CD4-positive, alpha-beta T cell treated with Interleukin-4 for 1 hour (primary cell): Measurements from ENCODE around the gene NR2F1-AS1.

Source experiments
- DNase-seq, 2 donors: peaks; one replicate each; pipeline ENCODE4 v3.0.0-alpha.2; 2020 to 2022

Gene NR2F1-AS1

DNA sequence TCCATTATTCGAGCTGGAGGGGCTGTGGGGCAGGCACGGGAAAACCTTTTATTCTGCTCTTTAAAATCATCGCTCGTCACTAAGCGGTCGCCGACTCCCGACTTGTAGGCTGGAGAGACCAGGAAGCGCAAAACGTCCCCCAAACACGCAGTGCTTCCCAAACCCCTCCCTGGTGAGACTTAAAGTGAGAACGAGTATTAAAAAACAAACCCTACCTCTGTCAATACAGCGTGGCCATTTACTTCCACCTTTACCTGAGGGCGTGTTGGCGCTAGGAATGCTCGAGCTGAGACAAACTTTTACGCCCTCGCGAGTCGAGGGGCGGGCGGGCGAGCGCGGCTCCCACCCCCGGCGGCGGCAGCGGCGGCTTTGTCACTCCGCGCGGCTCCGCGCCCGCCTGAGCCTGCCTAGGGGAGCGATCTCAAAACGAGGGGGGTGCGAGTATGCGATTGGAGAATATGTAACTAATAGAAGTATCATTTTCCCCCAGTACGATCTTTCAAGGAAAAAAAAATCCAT lies at the start of gene NR2F1-AS1:
Gene NR2F1-AS1 (minus strand): TSS at position 293 of the 519 bp plus-strand sequence.
- no peak for DNase-seq

DNA sequence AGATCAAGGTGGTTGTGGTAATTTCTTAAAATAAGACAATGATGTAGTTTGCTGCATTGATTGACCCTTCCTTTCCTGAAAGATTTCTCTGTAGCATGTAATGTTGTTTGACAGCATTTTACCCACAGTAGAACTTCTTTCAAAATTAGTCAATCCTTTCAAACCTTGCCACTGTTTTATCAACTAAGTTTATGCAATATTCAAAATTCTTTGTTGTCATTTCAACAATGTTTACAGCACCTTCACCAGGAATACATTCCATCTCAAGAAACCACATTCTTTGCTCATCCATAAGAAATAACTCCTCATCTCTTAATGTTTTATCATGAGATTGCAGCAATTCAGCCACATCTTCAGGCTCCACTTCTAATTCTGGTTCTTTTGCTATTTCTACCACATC lies 45.8 kb upstream of the NR2F1-AS1 start:
- no peak for DNase-seq

DNA sequence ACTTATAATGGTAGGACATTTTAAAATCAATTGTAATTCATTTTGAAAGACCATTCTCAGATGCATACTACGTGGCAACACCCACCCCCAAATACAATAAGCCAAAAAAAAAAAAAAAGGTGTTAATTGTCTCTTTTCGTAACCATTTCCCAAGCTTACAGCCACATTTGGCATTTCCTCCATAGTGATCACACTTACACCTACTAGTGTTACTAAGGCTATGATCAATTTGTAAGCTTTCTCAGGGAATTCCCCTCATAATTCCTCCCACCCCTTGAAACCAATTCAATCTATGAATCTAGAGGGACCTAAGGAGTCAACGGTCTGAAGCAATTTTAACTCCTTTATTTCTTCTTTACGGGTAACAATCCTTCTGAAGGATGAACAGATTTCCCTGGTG lies 42.1 kb upstream of the NR2F1-AS1 start:
- DNase-seq = peak in 1 of 2 donors; percentile 34

DNA sequence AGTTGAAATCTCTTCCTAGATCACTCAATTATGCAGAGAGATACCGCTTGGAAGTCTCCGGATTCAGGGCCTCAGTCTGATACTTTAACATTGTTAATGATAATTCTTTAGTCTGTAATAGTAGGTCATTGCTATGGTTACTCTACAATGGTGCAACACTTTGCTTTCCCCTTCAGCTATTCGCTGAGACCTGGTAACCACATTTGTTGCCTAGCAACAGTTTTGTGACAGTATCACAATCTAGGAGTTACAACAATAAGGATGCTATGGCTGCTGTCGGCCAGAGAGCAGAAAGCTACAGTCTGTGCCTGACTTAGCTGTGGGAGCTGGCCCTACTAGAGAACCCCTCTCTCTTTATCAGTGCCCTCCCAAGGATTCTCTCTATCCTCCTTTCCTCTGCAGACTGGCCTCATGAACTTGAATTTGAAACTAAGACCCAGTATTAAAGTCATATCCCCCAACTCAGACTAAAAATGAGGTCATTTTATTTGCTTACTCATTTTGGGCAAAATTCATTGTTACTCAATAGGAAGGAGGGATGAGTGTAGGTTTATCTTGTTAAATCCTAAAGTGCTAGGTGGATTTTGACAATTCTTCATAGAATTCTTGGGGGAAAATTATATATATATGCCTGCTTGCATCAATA lies 41.3 kb upstream of the NR2F1-AS1 start:
- DNase-seq = peak; percentile 66 to 83

DNA sequence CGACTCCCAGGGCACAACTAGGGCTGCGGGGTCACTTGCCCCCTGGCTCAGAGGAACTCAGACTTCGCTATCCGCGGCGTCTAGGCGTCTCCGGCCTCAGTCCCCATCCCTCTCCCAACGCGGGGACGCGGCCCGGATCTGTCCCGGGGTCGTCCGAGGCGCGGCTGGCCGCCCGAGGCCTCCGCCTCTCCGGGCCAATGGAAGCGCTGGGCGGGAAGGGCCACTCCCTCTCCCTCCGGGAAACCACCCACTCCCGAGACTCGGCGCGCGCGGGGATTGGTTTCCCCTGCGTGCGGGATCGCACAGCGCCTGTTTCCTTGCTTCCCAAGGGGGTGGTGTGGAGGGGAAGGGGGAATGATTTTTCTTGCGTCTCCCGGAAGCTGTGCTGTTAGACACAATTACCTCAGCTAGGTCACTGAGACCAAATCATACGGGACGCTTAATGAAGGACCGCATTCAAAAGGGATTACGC lies 40.3 kb upstream of the NR2F1-AS1 start:
- no peak for DNase-seq

DNA sequence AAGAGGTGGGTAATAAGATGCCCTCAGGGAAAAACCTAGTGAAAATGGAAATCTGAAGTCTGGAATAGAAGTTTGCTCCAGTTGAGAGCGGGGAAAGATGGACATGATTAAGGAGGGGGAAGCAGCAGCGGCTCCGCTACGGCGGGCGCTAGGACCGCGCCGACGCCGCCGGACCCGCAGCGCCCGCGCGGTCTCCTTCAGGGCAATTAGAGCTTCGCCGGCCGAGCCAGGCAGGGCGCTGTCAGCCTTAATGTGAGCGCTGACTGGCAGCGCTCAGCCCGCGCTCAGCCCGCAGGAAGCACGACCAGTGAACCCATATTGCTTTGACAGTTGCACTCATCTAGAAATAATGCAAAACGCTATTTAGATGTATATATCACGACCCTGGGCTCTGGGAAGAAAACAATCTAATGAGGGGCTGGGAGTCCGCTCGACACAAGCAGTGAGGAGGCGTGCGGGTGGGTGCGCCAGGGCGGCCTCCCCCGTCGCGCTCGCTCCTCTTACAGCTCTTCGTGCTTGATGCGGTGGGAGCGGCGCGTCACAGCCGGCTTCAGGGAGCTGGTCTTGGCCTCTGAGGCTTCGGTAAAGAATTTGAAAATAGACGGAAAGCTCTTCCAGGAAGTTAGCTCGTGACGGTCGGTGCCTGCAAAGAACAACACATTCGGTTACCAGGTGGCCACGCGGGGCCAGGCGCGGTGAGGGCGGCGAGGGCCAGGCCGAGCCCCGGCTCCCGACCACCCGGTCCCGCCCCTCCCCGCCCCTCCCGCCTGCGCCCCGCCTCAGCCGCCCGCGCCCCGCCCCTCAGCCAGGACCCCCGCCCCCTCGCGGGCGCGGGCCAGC lies 39.7 kb upstream of the NR2F1-AS1 start:
- DNase-seq = peak; percentile 53 to 58

DNA sequence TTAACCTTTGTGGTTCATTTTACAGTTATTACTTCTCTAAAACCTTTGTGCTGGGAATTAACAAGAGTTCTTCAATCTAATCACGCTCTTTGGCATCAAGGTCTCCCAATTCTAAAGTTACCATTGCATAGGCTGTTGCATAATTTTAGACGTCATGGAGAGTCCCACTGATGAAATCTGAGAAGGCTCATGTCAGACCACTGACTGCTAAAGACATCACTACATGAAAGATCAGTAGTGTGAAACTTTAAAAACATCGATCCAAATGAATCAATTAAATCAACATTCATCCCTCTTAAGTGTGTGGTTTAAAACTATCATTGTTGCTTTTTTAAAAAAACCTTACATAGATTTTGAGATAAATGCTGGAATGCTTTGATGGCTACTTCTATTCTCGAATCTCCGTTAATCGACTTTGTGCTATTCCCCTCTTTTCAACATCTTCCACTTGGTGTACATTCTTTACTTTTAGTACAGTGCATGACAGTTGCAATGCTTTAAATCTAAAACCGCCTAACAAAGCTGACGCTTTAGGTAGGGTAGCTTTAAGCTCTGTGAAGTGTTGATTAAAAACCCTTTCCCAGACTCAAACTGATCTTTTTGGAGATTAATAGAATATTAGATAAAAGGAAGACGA lies 35.6 kb upstream of the NR2F1-AS1 start:
- DNase-seq = no peak

DNA sequence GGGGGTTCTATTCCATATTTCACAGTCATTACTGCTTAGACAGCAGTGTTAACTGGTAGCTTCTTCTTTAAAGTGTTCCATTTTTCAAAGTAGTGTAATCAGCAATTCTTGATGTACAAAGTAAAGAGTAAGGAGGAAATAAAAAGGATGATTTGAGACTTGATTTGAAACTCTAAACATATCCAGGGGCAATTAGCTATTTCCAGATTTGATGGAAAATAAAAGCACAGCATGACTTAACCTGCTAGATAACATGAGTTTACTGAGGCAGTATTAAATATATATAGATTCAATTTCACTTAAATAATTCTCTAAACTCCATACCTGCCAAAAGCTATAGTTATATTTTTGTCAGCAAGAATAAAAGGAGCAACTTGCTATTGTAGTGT lies 31.8 kb upstream of the NR2F1-AS1 start:
- no peak for DNase-seq

DNA sequence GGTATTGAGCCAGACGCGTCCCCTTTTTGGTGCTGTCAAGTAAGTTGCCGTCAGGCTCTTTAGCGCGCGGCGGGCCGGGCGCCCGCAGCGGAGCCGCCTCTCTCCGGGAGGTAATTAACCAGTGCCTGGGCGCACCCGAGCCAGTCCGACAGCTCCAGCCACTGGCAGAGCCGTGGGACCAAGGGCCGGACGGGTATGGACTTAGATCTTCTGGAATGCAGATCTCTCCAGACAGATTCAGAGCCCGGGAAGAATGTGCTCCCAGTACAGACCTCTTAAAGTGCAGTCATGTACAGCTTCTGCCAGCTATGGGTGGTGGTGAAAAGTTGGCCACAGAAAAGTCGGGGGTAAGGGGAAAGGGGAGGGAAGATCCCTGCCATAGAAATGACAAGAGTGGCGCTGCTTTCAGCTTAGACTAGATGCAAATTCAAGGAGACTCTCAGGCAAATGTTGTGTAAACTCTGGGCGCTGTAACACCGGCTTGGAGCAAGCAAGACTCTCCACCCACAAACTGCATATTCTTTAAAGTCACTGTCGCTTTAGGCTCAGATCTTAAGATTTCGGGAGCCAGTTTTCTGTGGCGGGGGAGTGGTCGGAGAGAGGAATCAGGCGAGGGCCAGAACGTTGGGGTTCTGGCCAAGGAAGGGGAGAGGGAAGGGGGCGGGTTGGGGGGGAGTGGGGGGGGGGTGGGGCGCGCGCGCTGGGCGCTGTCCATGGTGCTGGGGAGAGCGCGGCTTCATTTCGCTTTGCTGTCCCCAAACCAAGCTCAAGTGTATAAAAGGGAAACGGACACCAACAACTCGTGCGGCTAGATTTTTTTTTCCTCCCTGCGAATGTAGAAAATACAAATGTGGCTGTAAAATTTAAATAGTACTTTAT lies 31.2 kb upstream of the NR2F1-AS1 start:
- no peak for DNase-seq

DNA sequence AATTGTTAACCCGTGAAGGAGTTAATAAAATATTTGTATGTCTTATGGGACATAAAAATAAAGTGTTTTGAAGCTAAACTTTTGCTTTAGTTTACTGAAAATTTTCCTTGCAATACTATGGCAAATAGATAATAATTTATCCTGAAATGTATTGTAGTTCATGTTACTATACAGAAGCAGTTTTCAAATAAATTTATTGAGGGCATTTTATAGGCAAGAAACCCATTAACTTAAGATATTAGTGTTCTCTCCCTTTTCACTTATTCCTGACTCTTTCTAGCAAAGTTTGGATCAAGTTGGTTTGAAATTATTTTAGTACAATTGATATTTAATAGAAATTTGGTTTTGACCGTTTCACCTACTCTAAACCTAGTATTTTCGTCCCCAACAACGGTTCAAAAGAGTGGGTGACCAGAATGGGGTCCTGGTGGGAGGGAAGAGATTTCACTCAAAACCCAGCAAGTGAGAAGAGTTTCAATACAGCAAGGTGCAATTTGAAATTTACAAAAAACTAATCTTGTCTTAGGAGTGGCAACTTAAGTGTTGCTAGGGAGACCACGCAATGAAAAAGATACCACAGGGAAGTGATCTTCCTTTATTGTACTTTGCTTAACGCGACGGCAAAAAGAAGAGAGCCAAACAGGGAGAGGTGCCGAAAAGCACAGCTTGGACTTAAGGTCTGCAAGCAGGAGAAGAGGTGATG lies 30.4 kb upstream of the NR2F1-AS1 start:
- no peak for DNase-seq

DNA sequence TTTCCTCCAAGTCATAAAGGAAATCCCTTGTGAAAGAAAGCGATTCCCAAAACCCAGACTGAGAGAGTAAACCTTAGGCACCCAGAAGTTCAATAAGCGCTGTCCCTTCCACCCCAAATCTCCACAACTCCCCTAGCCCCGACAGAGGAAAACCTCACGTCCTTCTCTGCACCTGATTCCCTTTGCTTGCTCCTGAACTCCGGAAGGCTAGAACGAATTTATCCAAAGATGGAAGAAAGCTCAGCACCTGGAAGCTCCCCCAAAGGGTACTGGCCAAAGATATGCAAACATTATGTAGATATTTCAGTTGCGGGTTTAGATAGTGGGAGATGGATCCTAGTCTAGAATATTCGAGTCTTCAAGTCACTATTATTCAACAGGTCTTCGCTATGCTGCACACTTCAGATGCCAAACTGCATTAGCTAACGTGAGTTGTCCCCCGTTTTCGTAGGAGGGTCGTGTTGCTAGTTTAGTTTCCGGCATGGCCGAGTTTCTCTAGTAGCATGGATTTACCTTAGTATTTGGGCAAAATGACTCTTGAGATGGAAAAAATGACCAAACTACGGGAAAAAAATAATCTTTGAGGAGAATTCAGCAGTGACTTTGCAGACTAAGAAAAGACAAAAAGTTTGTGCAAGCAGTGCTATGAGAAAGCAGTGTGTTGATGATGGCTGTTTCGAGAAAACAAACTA lies 29.7 kb upstream of the NR2F1-AS1 start:
- DNase-seq = no peak

DNA sequence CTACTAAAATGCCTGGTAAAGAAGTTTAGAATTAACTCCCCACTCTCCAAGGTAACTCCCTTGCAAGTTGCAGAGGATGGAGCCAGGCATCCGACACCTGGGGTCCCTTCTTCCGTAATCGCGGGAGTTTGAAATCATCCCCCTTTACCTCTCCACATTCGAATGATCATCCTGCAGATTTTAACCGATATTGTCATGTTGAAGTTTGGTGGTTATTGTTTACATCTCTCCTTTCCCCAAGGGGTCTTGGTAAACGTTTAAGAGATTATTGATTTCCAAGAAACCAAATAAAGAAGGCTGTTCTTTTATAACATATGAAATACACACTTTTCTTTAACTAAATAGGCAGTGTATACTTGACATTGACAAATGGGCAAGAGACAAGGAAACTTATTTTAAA lies 28.7 kb upstream of the NR2F1-AS1 start:
- DNase-seq = no peak

DNA sequence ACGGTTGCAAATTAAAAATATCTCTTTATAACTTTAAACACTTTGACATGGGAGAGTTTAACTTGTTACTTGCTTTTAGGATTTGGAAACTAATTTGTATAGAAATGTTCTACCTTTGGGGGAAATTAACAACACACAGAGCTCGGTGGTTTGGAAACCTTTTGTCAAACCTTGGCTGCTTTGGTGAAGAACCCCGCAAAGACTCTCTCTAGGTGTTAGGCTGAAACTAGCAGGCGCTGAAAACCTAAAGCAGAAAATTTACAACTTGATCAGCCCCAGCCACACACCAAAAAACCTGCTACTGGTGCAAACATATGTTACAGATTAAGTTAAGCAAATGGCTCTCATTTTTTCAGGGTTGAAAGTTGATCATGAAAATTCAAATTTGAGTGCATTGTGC lies 27.8 kb upstream of the NR2F1-AS1 start:
- no peak for DNase-seq

DNA sequence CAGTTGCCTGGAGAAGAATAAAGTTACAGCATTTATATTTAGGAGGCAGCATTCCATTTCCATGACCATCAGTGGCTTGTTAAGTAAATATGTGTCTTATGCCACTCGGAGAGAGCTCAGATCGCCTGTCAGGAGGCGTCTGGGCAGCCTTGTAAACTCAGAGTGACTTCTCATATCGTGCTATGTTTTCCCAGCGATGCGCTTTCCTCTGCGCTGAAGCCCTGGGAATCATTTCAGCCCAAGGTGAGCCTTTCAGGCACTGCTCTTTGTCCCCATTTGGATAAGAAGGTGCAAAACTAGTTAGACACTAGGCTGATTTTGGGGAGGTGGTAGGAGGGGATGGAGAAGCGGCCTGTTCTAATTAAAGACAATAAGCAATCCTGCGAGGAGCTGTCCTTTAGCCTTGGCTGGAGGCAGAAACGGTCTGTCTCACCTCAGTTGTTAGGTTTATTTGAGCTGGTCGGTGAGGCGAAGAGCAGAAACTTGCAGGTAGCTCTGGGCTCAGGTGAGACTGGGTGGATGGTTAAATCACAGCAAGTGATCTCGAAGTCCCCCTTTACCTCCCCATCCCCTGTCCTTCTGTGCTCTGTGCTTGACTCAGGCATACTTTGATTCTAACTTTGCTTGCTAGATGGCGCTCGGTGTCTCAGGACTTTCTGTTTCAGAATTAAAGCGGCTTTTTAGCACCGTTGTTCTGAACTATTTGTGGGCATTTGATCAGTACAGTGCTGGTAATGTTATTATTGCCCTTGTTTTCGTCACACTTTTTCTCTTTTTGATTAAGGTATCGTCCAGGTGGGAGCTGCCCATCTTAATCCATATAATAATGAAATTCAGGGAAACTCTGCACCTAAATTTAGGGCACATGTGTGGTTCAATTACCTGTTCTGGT lies 26.6 kb upstream of the NR2F1-AS1 start:
- peak; percentile 27 to 56 for DNase-seq

DNA sequence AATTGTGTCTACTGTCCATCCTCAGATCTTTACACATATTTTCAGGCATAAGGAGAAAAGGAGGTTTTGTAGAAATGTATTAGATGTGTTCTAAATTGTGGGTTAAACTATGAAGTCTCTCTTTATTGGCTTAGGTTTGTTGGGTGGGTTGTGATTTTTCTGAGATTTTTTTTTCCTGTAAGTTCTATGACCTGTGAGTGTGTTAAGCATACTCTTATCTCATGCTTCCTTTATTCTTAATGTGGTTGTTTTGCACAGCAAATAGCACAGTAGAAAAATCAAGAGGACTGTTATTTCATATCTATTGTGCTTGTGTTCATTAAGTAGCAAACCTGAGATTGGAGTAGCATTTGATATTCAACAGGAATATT lies 25.3 kb upstream of the NR2F1-AS1 start:
- DNase-seq = no peak

DNA sequence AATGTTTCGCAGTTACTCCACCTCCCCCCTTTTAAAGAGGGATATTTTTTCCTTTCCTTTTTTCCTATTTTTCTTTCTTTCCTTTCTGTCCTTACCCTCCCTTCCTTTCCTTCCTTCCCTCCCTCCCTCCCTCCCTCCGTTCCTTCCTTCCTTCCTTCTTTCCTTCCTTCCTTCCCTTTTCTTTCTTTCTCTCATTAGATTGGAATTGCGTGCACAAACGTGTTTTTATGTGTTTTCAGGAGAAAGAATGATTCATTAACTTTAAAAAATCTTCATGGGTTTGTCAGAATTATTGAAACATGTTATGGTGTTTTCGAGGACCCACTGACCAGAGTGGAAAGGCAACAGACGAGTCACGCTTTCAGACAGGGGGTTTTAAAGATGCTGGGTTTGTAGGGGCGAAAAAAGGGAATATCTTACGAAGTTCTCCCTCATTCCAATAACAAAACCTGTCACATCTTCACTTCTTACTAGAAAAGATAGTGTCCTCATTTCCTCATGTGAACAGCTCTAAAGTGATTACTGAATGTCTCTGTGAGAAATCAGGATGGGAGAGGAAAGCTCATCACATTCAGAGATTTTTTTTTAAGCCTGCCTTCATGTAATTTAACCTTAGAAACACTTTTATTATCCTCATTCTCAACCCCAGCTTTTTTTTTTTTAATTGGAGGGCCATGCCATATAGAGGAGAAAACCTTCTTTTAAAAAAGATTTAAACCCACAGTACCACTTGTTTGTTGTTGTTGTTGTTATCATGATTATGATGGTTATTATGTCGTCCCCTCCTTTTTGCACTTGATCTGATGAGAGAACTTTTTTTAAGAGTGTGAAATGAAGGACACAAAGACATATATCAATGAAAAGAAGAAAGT lies 23.9 kb upstream of the NR2F1-AS1 start:
- DNase-seq = no peak

DNA sequence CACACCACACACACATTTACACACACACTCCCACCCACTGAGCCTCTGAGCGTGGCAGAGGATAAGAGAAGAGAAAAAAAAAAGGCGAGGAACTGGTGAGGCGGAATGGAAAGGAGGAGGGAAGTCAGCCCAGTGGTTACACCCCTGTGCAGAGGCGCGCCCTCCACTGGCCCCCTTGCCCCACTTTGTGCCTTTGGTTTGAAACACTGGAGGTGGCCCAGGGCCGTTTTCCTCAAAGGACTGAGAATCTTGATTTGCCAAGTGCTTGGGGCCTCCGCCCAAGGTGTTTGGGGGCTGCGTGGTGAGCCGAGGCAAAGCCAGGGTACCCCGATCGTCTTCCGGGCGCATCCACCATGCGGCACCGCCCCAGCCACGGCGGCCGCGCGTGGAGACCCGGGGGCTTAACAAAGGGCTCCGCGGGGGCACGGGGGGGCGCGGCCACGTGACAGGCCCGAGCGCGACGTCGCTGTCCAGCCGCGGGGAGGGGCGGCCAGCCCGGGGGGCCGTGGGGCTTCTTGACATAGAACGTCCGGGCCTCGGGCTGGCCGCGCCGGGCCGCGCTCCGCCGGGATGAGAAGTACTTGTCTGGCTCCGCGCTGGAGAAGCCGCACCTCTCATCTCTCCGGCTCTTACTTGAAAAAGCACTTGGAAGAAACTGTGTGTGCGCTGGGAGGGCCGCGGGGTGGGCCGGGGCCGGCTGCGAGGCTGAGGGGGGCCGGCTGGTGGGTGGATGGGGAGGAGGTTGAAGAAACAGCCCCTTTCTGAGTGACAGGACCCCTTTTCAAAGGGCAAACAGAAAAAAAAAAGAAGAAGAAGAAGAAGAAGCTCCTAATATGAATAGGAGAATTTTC lies 23.0 kb upstream of the NR2F1-AS1 start:
- no peak for DNase-seq

DNA sequence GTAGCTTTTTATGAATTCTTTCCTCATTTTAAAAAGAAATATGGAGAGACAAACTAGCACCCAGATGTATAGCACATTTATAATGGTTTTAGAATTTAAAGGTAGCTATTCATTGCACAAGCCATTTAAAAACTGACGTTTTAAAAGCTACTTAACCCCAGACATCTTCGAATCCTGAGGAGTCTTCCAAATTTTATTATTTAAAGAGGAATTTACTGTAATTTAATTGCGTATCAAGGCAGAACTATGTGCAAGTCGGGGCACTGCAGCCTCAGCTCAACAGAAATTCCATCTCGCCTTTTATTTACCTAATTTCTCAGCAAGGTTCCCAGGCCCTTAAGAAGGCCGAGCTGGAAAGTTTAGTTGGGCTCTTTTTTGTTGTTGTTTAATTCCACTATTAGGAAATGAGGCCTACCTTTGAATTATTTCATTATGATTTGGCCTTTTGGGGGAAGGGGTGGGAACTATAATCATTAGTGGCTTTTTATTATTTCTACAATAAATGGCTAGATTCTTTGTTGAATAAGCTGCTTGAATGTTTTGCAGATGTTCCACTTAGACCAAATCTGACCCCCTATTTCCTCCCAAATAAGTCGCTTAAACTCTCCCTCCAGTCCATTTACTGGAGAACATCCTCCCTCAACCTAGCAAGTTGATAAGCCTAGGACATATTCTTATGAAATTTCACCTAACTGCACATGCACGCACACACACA lies 22.2 kb upstream of the NR2F1-AS1 start:
- no peak for DNase-seq
